NCI-H524 (cell line): Measurements from ENCODE around the gene SLC25A11.
"Not testable (repeated sequence)": the region's sequence is repeated elsewhere in the genome, so short reads cannot be mapped to it uniquely, and the experiment has no call there.

Source experiments
- DNase-seq, 2 experiments: peaks; one replicate each; lab custom pipeline; 2025; lab: John Stamatoyannopoulos, UW

The SLC25A11 gene

DNA sequence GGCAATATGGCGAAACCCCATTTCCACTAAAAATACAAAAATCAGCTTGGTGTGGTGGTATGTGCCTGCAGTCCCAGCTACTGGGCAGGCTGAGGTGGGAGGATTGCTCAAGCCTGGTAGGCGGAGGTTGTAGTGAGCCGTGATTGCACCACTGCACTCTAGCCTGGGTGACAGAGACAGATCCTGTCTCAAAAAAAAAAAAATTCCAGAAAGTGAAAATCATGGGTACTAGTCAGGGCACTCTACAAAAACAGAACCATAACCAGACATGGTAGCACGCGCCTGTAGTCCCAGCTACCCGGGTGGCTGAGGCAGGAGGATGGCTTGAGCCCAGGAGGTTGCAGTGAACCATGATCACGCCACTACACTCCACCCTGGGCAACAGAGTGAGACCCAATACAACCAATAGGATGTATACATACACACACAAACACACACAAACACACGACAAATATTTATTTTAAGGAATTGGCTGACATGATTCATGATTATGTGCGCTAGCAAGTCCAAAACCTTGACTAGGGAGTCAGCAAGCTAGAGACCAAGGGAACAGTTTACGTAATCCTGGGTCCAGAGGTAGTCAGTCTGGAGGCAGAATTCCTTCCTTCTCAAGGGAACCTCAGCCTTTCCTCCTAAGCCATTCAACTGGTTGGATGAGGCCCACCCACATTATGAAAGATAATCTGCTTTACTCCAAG is 19.3 kb downstream of the SLC25A11 start:
- DNase-seq: no peak

DNA sequence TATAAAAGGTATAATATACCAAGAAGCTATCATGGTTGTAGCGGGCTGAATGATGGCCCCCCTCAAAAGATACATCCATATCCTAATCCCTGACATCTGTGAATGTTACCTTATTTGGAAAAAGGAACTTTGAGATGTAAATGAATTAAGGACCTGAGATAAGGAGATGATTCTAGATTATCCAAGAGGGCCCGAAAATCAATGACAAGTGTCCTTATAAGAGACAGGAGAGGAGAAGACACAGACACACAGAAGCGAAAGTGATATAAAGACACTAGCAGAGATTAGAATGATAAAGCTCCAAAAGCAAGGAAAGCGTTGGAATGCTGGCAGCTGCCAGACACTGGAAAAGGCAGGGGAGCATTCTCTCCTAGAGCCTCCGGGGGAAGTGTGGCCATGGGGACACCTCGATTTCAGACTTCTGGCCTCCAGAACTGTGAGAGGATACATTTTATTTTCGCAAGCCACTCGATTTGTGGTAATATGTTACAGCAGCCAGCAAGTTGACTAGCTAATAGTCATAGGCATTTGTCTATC is 20.3 kb downstream of the SLC25A11 start:
- DNase-seq: peak in 1 of 2 experiments; percentile 52

DNA sequence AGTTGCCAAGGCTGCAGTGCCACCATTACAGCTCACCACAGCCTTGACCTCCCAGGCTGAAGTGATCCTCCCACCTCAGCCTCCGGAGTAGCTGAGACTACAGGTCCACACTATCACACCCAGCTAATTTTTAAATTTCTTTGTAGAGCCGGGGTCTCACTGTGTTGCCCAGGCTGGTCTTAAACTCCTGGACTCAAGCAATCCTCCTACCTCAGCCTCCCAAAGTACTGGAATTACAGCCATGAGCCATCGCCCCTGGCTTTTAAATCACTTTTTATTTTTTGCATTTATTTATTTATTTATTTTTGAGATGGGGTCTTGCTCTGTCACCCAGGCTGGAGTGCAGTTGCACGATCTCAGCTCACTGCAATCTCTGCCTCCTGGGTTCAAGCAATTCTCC is 25.3 kb downstream of the SLC25A11 start:
- DNase-seq: not testable (repeated sequence)

DNA sequence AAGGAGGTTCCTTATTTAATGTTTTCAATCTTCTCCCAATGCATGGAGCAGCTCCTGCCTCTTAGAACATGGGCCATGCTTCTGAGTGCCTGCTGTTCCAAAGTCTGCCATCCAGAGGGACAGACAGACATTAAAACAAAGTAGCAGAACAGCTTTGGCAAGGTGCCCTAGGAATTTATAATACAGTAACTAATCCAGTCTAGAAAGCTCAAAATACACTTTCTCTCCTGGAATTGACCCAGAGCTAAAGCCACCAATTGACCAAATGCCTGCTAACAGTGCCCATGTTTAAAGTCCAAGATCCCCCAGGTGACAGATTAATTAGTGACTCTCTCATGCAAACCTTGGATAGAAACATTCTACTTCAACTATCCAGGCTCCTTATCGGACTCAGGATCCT is 25.9 kb downstream of the SLC25A11 start:
- DNase-seq: no peak

DNA sequence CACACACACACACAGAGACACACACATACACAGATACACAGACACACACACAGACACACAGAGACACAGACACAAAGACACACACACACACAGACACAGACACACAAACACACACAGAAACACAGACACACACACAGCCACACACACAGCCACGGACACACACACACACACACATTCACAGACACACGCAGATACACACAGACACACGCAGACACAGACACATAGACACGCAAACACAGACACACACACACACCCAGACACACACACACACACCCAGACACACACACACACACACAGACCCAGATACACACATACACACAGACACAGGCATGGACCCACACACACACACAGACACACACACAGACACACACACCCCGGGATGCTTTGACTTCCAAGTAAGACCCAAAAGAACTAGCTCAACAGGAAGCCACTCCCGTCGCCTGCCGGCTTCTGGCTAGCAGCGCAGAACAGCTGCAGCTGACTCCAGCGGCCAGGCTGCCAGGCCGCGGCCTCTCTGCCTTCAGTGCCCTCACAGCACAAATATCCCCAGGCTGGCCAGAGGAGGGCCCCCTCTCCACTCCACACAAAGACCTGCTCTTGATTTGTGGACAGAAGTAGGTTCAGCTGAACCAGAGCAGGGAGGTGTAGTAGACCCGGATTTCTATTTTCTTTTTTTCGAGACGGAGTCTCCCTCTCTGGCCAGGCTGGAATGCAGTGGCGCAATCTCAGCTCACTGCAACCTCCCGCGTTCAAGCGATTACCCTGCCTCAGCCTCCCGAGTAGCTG is 30.9 kb downstream of the SLC25A11 start:
- DNase-seq: peak; percentile 67 to 86

DNA sequence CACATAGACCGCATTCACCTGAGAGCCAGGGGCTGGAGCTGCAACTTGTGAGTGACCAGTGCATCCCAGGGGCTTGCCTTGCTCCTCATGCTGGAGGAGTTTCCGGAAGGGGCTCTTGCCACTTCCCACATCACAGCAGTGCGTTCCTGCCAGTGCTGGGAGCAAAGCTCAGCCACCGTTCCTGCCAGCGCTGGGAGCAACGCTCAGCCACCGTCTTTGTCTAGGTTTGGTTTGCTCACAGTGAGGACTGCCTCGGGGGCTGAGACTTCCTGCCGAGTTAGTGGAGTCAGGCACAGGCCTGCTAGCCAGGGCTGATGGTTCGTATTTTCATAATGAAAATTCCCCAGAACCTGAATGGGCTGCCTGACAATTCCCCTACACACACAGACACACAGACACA is 31.5 kb downstream of the SLC25A11 start:
- DNase-seq: no peak

DNA sequence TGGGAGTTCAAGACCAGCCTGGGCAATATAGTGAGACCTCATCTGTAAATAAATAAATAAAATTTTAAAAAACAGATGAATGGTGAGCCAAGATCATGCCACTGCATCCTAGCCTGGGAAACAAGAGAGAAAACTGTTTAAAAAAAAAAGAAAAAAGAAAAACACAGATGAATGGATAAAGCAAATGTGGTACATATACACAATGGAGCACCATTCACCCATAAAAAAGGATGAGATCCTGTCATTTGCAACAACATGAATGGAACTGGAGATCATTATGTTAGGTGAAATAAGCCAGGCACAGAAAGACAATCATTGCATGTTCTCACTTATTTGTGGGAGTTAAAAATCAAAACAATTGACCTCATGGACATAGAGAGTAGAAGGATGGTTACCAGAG is 33.2 kb downstream of the SLC25A11 start:
- not testable (repeated sequence) for DNase-seq

DNA sequence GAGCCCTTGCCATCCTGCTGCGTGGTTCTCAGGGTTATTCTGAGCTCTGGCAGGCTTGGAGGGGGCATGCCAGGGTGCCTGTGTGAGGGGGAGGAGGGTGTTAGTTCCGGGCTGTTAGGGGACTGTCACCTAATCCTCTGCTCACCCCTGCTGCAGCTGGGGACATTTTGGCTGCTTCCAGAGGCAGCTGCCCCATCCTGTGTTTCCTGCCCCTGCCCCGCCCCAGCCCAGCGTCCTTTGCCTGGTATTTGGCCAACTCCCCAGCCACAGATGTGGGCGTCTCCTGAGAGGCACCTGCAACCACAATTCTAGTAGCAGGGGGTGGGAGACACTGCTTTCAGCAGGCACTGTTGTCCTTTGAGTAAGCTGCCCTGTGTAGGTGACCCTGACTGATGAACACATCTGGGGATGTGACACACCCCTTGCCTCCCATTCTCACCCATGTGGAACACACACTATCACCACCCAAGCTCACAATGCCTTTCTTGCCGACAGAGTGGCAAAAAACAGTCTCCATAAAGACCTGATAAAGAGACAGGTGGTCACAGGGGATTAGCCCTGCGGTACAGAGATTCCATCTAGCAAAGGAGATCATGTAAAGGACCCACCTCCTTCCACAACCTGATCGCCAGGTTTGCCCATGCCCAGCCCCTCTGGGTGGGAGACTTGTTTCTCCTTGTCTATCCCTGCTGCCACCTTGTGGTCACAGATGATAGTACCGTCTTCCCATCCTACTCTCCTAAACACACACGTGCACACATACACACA is 36.6 kb downstream of the SLC25A11 start, which contains the start of gene CHRNE:
TSS of gene CHRNE (minus strand) at position 48 of the 768 bp plus-strand sequence. CDS start at position 13, 35 bp downstream.
- DNase-seq: peak; percentile 67 to 80

DNA sequence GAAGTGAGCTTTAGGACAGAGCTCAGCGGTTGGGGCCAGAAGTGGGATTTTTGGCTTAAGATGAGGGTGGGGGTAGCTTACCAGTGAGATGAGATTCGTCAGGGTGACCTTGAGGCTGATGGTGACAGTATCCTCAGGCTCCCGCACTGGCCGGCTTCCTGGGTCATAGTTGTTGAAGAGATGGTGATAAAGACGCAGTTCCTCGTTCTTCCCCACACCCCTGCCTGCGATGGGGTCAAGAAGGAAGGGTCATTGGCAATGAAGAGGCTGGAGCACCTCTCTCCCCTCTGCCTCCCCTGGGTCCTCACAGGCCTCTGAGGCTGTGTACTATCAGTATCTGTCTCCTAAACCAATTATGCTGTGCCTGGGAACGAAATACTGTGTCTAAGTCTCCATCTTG is 37.3 kb downstream of the SLC25A11 start:
- DNase-seq: no peak

DNA sequence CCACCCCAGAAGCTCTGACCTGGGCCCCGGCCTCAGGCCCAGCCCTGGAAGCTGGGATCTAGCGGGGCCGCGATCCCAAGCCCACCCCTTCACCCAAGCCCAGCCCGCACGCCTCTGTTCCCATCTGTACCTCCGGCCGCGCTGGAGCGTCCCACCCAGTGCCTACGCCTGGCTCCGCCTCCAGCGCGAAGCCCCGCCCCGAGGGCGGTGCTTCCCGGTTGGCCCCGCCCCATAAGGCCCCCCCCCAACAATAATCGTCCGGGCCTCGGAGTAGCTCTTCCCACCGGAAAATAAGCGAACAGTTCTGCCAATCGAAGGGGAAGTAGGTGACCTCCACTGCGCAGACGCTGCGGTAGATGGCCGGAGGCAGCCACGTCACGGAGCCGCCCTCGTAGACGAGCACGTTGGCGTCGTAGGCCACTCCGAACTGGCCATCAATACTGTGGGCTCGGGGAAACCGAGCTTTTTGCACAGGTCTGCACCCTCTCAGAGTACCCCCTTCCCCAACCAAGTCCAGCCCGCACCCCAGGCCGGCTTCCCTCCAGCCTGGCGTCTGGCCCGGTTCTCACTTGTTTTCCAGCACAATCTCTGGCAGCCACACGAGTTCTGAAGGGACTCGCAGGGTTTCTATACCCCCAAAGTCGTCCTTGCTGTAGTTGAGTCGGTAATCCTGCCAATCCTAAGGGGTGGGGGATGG is 38.0 kb downstream of the SLC25A11 start:
- DNase-seq: no peak

DNA sequence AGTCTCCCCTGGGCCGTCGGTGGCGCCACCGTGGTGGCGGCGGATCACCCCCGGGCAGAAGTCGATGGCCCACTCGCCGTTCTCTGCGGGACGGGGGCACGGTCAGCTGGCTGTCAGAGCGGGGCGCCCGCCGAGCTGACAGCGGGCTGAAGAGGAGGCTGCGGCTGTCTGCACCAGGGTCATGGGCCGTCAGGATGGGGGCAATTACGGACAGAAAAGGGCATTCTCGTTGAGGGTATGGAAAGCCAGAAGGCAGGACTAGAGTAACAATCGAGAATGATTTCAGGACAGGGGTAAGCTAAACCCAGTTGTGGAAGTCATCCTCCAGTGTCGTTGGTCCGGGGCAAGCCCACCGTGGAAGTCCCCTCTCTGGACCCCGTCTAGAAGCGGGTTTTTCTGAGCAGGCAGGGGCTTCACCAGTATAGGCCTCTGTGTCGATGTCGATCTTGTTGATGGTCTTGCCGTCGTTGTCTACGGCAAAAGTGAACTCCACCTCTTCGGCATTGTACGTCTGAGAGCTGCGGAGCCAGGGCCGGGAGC is 38.7 kb downstream of the SLC25A11 start:
- no peak for DNase-seq

DNA sequence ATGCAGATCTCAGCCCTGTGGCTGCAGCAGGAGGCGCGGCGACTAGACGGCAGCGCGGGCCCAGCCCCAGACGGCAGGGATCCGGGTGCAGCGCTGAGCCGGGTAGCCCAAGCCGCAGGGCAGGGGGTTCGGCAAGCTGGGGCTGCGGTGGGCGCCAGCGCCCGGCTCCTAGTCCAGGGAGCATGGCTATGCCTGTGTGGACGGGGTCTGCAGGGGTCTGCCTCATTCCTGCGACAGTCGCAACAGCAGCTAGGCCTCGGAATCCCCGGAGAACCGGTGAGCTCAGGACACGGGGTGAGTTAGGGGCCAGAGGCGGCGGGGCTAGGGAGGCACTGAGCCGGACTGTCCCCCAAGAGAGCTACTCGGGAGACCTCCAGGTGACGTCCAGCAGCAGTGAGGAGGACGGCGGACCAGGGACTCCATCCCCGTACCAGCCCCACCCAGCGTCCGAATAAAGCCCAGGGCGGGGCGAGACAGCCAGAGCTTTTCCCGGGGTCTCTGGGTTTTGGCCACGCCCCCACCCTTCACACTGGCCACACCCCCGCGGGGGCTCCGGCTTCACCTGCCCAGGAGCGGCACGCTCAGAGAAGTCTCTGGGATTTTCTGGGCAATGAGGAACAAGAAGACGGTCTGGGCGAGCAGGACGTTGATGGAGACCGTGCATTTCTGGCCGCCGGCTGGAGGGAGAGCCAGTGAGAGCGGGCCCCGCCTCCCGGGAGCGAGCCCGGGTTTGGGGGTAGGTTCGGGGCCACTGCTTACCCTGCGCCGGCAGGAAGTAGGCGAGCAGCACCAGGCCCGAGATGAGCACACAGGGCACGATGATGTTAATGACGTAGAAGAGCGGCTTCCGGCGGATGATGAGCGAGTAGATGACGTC is 39.4 kb downstream of the SLC25A11 start:
- no peak for DNase-seq

DNA sequence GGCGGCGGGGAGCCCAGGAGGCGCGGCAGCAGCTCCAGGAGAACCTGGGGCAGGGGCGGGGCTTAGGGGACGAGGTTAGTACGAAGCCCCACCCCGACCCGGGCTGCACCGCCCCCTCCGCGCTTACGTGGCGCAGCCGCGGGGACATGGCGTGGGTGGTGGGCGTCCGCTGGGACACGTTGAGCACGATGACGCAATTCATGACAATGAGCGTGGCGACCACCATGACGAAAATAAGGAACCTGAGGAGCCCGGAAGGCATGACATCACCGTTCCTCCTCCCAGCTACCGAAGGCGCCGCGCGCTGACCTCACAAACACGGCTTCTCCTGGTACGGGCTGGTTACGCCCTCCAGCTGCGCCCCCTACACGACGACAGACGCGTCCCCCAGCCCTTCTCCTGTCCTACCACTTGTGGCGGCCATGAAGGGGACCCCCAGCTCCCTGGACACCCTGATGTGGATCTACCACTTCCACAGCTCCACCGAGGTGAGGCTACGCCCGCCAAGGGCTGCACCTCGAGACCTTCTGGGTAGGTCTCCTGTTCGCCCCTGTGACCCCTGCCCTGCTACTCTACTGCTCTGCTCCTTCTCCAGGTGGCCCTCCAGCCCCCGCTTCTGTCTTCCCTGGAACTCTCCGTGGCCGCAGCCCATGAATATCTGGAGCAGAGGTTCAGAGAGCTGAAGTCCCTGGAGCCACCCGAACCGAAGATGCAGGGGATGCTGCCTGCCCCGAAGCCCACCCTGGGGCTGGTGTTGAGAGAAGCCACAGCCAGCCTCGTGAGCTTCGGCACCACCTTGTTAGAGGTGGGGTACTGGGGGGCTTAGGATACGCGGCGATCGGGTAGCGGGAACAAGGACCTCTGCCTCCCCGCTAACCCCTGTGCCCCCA is 40.3 kb downstream of the SLC25A11 start, which contains the start of gene C17orf107:
TSS of gene C17orf107 (plus strand) at position 196 of the 890 bp plus-strand sequence. CDS start at position 423, 227 bp downstream.
- DNase-seq: no peak

DNA sequence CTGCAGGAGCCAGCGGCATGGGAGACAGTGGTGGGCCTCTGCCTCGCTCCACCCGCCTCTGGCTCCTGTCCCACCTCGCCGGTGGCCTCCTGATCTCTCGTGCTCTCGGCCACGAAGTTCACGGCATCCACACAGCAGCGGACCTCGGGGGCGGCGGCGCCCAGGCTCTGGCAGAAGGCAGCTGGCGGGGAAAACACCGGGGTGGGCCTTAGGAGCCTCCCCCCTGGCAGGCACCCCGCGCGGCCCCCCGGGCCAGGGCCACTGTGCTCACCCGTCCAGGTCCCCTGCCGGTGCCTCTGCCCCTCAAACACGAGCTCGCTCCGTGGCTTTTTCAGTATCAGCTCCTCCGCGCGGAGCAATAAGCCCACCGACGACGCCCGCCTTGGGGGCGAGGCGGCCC is 40.9 kb downstream of the SLC25A11 start:
- no peak for DNase-seq

DNA sequence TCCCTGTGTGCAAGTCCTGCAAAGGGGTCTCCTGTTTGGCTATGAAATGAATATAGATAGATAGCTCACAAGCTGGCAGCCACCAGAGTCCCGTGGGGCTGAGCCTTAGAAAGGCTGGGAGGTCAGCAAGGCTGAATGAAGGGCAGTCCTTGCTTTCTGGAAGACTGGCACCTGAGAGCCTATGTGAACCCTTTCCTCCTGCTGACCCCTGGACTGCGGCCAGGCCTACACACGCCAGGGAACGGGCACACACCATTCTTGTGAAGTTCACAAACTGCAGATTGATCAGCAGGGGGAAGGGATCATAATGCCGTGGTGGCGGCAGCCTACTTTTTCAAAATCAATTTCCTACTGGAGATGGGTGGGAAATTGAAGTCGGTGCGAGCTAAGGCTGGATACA is 41.5 kb downstream of the SLC25A11 start:
- no peak for DNase-seq

DNA sequence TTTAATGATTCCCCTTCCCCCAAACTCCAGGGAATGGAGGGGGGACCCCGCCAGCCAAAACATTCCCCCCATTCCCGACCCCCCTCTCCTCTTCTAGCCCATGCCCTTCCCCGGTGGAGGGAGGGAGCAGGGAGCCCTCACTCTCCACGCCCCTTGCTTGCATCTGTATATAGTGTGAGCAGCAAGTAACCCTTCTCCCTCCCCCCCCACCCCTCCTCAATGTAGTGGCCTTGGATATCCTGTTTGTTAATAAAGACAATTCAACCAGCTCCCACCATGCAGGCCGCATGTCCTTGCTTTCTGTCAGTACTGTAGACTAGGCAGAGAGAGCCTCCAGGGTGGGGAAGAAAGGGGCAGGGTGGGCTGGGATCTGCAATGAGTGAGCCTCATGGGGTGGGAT is 42.1 kb downstream of the SLC25A11 start:
- no peak for DNase-seq

DNA sequence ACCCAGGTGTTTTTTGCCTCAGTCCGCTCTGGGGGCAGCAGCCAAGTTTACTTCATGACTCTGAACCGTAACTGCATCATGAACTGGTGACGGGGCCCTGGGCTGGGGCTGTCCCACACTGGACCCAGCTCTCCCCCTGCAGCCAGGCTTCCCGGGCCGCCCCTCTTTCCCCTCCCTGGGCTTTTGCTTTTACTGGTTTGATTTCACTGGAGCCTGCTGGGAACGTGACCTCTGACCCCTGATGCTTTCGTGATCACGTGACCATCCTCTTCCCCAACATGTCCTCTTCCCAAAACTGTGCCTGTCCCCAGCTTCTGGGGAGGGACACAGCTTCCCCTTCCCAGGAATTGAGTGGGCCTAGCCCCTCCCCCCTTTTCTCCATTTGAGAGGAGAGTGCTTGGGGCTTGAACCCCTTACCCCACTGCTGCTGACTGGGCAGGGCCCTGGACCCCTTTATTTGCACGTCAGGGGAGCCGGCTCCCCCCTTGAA is 42.6 kb downstream of the SLC25A11 start:
- no peak for DNase-seq

DNA sequence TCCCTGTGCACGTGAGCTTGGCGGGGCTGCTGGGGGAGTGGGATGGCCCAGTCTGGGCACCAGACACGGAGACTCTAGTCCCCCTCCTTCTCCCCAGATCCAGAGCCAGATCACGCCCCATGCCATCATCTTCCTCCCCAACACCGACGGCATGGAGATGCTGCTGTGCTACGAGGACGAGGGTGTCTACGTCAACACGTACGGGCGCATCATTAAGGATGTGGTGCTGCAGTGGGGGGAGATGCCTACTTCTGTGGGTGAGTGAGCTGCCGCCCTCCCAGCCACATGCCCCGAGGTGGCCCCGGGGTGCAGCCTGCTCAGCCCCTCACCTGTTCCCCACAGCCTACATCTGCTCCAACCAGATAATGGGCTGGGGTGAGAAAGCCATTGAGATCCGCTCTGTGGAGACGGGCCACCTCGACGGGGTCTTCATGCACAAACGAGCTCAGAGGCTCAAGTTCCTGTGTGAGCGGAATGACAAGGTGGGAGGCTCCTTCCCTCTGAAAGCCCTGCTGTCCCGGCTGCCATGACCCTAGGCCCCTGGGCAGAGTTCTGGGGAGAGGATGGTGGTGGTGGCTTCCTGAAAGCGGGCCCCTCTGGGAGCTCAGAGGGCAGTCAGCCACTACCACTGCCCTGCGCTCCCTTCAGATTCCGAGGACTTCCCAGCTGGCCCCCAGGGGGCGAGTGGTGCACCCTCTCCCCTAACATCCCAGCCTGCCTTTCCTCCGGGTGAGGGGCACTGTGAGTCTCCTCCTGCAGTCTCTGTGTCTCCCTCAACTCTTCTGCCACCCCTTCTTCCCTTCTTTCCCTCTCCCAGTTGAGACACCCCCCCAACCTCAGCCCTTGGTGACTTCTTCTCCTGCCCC is 43.3 kb downstream of the SLC25A11 start:
- DNase-seq: no peak
